HFFc6 (cell line): Measurements from ENCODE around the gene LRRC8D. TPM values are rescaled to one million over a fixed set of nuclear protein-coding genes. Genes with fewer than 3 reads are reported as not detected.

Experiments used
- DNase-seq: peaks from one replicate; pipeline ENCODE4 v3.0.0-alpha.2; 2018
- H3K27ac Mint-ChIP-seq: 2 replicates; pipeline ENCODE4 v1.8.0; 2020; ENCODE audit warnings: mild to moderate bottlenecking, mixed read lengths
- H3K27me3 Mint-ChIP-seq: 2 replicates; pipeline ENCODE4 v1.8.0; 2021; ENCODE audit warnings: mild to moderate bottlenecking, moderate library complexity, mixed read lengths; ENCODE audit not compliant: insufficient read depth
- H3K36me3 Mint-ChIP-seq: 2 replicates; pipeline ENCODE4 v1.8.0; 2021; ENCODE audit warnings: low read depth, mixed read lengths
- H3K4me1 Mint-ChIP-seq: 2 replicates; pipeline ENCODE4 v1.8.0; 2020; ENCODE audit warnings: low read depth, mixed read lengths
- H3K4me3 Mint-ChIP-seq: 2 replicates; pipeline ENCODE4 v1.8.0; 2020; ENCODE audit warnings: mild to moderate bottlenecking, moderate library complexity, mixed read lengths
- H3K9me3 Mint-ChIP-seq: 2 replicates; pipeline ENCODE4 v1.8.0; 2020; ENCODE audit warnings: mild to moderate bottlenecking, mixed read lengths
- total RNA-seq, 6 experiments: library from RNA; stranded (reverse); fragmentation: NEBNext Ultra II Directional; extraction: Animal tissue kit (Norgen Biotek cat#: 25700); gene quantifications; 2 replicates in 1 of 6; 3 replicates in 5 of 6; pipeline ENCODE4 v1.2.3, GENCODE V29; 2021
- TF ChIP-seq, protein P1 (sequence below): fragments of 200-600 bp; sonication (generic); IDR thresholded peaks from 2 replicates; pipeline ENCODE4 v1.5.0; 2021; ENCODE audit warnings: antibody characterized with exemption, mild to moderate bottlenecking

The LRRC8D gene
- total RNA-seq, 6 experiments from 2014 or later: 33.5 to 46.7 (median 41.8) TPM

DNA sequence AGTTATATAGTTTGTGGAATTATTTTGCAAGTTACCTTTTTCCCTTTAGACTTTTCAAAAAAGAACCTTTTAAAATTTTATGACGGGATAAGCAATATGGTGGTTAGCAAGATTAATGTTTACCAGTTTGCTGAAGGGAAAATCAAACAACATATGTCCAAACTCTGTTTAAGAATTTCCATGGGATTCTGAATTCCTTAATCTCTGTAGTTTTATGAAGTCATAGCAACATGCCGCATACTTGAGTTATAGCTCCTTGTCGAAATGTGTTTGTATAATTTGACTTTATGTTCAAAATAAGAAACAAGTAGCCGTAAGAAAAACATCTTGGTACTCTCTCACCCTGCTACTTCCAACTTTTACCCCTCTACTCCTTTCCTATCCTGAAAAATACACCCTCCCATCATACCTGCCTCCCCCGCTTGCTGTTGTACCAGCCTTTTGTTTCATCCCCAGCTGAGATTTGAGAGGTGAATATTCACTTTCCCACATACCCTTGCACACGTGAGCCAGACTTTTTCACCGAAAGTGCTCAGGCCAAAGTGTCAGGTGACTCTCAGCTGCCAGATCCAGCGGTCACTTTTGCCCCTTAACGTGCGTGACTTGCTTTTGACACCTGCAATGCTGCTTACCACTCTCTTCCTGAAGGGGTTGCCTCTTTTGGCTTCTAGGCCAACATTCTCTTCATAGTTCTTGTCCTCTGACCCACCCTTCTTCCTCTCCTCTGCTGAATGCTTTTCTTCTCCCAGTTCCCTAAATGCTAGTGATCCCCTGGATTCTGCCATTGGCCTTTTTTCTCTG is 90.6 kb downstream of the LRRC8D start:
- H3K27me3 Mint-ChIP-seq: no peaks in the 10 kb centered on the region
- peak overlapping the region; percentile 82 for H3K27ac Mint-ChIP-seq
- peak overlapping the region; percentile 79 for H3K4me3 Mint-ChIP-seq
- H3K4me1 Mint-ChIP-seq: peaks cover 72% of the 10 kb centered on the region
- H3K36me3 Mint-ChIP-seq: 0 out of 2 replicates have a peak, but pooled peaks cover 6% of the 10 kb centered on the region
- TF ChIP-seq, protein P1, sequence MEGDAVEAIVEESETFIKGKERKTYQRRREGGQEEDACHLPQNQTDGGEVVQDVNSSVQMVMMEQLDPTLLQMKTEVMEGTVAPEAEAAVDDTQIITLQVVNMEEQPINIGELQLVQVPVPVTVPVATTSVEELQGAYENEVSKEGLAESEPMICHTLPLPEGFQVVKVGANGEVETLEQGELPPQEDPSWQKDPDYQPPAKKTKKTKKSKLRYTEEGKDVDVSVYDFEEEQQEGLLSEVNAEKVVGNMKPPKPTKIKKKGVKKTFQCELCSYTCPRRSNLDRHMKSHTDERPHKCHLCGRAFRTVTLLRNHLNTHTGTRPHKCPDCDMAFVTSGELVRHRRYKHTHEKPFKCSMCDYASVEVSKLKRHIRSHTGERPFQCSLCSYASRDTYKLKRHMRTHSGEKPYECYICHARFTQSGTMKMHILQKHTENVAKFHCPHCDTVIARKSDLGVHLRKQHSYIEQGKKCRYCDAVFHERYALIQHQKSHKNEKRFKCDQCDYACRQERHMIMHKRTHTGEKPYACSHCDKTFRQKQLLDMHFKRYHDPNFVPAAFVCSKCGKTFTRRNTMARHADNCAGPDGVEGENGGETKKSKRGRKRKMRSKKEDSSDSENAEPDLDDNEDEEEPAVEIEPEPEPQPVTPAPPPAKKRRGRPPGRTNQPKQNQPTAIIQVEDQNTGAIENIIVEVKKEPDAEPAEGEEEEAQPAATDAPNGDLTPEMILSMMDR: no peak
- no peaks in the 10 kb centered on the region for H3K9me3 Mint-ChIP-seq
- DNase-seq: no peak

DNA sequence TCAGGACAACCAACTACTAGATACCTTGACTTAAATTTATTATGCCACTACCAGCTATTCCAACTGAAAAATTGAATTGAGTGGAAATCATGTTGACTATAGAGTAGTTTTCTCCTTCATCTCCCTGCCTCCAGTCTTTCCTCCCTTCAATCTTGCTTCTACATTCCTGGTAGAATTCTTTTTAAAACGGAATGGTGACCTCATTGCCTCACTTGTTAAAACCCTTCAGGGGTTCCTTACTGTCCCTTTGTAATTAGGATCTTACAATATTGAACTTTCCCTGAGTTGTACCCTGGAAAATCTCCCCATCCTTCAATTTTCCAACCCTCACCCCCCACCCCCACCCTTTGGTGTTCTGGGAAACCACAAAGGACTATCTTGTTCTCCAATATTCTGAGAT is 91.2 kb downstream of the LRRC8D start:
- Mint-ChIP-seq H3K4me3 (peak overlapping the region; percentile 18), H3K36me3 (0 out of 2 replicates have a peak, but pooled peaks cover 6% of the 10 kb centered on the region), H3K27ac (peak overlapping the region; percentile 82), H3K4me1 (peaks cover 65% of the 10 kb centered on the region), H3K9me3 (no peaks in the 10 kb centered on the region), H3K27me3 (no peaks in the 10 kb centered on the region)
- no peak for DNase-seq
- TF ChIP-seq, protein P1: no peak

DNA sequence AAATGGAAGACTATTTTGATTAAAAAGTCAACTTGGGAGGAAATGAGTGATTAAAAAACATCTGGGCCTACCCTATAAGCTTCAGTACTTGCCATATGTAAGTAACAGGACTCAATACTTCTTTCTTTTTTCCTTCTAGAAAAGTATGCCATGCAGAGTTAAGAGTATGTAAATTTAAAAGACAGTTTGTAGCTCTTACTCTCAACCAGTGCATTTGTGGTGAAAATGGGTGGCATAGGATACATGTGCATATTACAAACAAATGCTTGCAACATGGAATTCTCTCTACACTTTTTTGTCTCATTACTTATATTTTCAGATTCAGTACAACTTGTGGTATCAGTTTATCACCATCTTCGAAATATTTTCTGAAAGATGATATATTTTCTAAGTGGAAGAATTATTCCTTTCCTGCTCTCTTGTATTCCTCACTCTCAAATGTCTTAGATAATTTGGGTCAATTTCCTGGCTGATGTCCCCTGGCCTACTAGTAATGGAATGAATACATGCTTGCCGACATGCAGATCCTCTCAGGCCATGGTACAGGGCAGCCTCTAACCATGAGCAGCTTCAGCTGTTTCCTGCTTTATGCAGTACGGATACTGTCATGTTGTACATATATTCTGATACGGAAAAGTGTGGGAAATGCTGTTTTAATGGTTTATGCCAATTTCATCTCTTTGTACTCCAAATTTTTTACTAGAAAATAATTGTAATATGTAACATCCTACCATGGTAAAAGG is 92.7 kb downstream of the LRRC8D start:
- TF ChIP-seq, protein P1: no peak
- Mint-ChIP-seq H3K4me1 (peaks cover 59% of the 10 kb centered on the region), H3K27ac (no peak overlapping the region)

DNA sequence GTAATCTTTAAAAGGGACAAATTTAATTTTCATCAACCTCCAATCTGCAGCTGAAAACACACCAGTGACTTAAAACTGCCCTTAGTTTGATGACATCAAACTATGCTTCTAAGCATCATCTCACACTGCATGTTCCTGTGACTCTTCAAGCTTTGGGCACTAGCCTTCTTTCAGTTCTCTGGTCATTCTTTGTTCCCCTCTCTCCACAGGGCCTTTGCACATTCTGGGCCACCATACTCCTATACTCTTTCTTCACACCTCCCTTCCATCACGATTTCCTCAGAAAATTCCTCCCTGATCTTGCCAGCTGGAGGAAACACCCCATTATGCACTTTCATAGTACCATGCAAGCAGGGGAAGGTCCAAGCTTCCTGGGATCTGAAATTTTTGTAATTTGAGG is 96.5 kb downstream of the LRRC8D start:
- Mint-ChIP-seq H3K36me3 (peaks cover 8% of the 10 kb centered on the region; the same call in 1 of the 2 replicates), H3K27me3 (no peaks in the 10 kb centered on the region), H3K4me1 (peaks cover 42% of the 10 kb centered on the region), H3K4me3 (no peak overlapping the region), H3K27ac (no peak overlapping the region), H3K9me3 (no peaks in the 10 kb centered on the region)
- no peak for DNase-seq
- TF ChIP-seq, protein P1: no peak

More for the DNA sequence above, 92.7 kb downstream of the LRRC8D start:
- no peak overlapping the region for H3K4me3 Mint-ChIP-seq
- H3K27me3 Mint-ChIP-seq: no peaks in the 10 kb centered on the region
- no peaks in the 10 kb centered on the region for H3K9me3 Mint-ChIP-seq
- 0 out of 2 replicates have a peak, but pooled peaks cover 8% of the 10 kb centered on the region for H3K36me3 Mint-ChIP-seq
- no peak for DNase-seq

DNA sequence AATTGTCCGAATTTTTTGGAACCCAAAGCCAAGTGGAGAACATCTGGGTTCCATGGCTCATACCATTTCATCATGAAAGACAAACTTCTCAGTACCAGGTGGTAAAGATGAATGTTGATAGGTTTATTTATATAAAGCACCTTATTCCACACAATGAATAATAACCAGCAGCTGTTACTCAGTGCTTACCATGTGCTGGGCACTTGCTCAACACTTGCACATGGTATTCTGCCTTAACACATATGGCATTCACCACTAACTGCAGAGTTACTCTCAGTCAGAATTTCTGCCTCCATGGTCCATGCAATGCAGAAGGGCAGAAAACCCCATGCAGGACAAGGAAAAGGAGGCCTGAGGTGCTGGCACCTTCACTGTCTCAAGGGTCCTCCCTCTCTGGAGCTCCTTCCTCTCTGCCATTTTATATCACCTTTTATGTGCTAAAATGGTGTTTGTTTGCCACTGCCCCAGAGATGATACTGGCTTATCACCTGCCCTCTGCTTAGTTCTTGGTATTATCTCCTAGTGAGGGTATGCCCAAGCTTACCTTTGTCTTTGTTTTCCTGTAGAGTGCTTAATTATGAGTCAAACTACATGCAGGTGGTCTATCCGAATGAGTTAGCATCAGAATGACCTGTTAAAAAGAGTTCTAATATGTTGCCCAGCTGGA is 97.4 kb downstream of the LRRC8D start:
- DNase-seq: no peak
- H3K27ac Mint-ChIP-seq: no peak overlapping the region

More for the DNA sequence above, 97.4 kb downstream of the LRRC8D start:
- H3K4me3 Mint-ChIP-seq: no peak overlapping the region
- TF ChIP-seq, protein P1: no peak
- no peaks in the 10 kb centered on the region for H3K27me3 Mint-ChIP-seq
- H3K9me3 Mint-ChIP-seq: peaks cover 1% of the 10 kb centered on the region; the same call in 1 of the 2 replicates
- peaks cover 37% of the 10 kb centered on the region for H3K4me1 Mint-ChIP-seq
- H3K36me3 Mint-ChIP-seq: peaks cover 9% of the 10 kb centered on the region
